HCT116 (cell line): ENCODE data around the gene TKTL1. TPM values are rescaled to one million over a fixed set of nuclear protein-coding genes. Genes with fewer than 3 reads are reported as not detected.

Experiments used
- ATAC-seq: fragments of 200-7000 bp; cut with Tn5 transposase; 2 replicates; pipeline ENCODE4 v1.9.1; 2020; ENCODE audit warnings: mild to moderate bottlenecking, moderate library complexity
- BruUV-seq: library from RNA; stranded (reverse); fragments of 400-500 nt; replicated peaks from 2 replicates; lab custom pipeline; 2021; lab: Mats Ljungman, UMichigan
- CTCF ChIA-PET: fragments of 300-600 bp; sonication (Branson Sonifier 250); formaldehyde crosslinking; loops from one replicate; lab custom pipeline; 2021; ENCODE audit warnings: antibody characterized with exemption; lab: Charles Lee
- POLR2A ChIA-PET: fragments of 300-600, 350-600 bp; sonication (Branson Sonifier 250); formaldehyde crosslinking; loops from one replicate; lab custom pipeline; 2021; ENCODE audit warnings: antibody characterized with exemption; lab: Charles Lee
- RAD21 ChIA-PET, 2 experiments: fragments of 300-600 bp; sonication (Branson Sonifier 250); formaldehyde crosslinking; loops; one replicate each; lab custom pipeline; 2023; ENCODE audit warnings: low total read pairs in 2 of 2; ENCODE audit not compliant: uncharacterized antibody in 2 of 2, unreplicated experiment in 2 of 2, low non-redundant PET in 1 of 2; lab: Charles Lee
- DNase-seq: peaks from one replicate; pipeline ENCODE4 v3.0.0-alpha.2; 2010; ENCODE audit warnings: low read depth, low spot score
- H2AFZ ChIP-seq: fragments of 200-600 bp; shearing (Covaris generic), sonication (generic); 2 replicates; pipeline ENCODE4 v1.6.1; 2017; ENCODE audit warnings: low read depth, mixed run types, mixed read lengths, antibody characterized with exemption, low read length; ENCODE audit not compliant: poor library complexity, severe bottlenecking
- H3K27ac ChIP-seq: 2 replicates; pipeline ENCODE4 v1.5.1; 2012; ENCODE audit warnings: low read depth, low read length
- H3K27me3 ChIP-seq: fragments of 200-600 bp; sonication (generic); 2 replicates; pipeline ENCODE4 v1.6.1; 2016; ENCODE audit warnings: mixed run types, low read length, mixed read lengths; ENCODE audit not compliant: insufficient read depth
- H3K36me3 ChIP-seq, 2 experiments: fragments of 200-500 bp in 1 of 2; fragments of 200-600 bp in 1 of 2; sonication (Bioruptor generic) in 1 of 2; sonication (generic) in 1 of 2; 2 replicates each; pipeline versions ENCODE4 v1.5.1 to v1.6.1; 2014 to 2016; ENCODE audit warnings: low read length in 2 of 2, inconsistent platforms in 1 of 2, mixed read lengths in 1 of 2, mixed run types in 1 of 2; ENCODE audit not compliant: insufficient read depth in 2 of 2, control insufficient read depth in 1 of 2
- H3K4me1 ChIP-seq, 2 experiments: fragments of 200-600 bp in 1 of 2; sonication (generic) in 1 of 2; 2 replicates each; pipeline versions ENCODE4 v1.5.1 to v1.6.1; 2012 to 2017; ENCODE audit warnings: low read length in 2 of 2, inconsistent platforms in 1 of 2, mild to moderate bottlenecking in 1 of 2, mixed read lengths in 1 of 2, mixed run types in 1 of 2, moderate library complexity in 1 of 2; ENCODE audit not compliant: insufficient read depth in 2 of 2, control insufficient read depth in 1 of 2
- H3K4me2 ChIP-seq: fragments of 200-600 bp; sonication (generic); 2 replicates; pipeline ENCODE4 v1.6.1; 2017; ENCODE audit warnings: mixed run types, low read length, mixed read lengths
- H3K4me3 ChIP-seq, 2 experiments: fragments of 200-600 bp in 1 of 2; sonication (generic) in 1 of 2; replicated peaks in 1 of 2; 2 replicates each; pipeline ENCODE4 v1.5.1; 2011 to 2016; ENCODE audit warnings: low read length in 2 of 2, control low read depth in 1 of 2, low read depth in 1 of 2, mild to moderate bottlenecking in 1 of 2, mixed read lengths in 1 of 2, mixed run types in 1 of 2
- H3K79me2 ChIP-seq: fragments of 200-600 bp; sonication (generic); 2 replicates; pipeline ENCODE4 v1.6.1; 2017; ENCODE audit warnings: mild to moderate bottlenecking, mixed run types, low read length, moderate library complexity, mixed read lengths; ENCODE audit not compliant: insufficient read depth
- H3K9ac ChIP-seq: fragments of 200-600 bp; sonication (generic); 2 replicates; pipeline ENCODE4 v1.6.1; 2016; ENCODE audit warnings: low read length, mixed read lengths
- H3K9me2 ChIP-seq: fragments of 200-600 bp; sonication (generic), shearing (Covaris generic); 2 replicates; pipeline ENCODE4 v1.6.1; 2017; ENCODE audit warnings: mixed run types, mild to moderate bottlenecking, moderate library complexity; ENCODE audit not compliant: insufficient read depth
- H3K9me3 ChIP-seq, 2 experiments: fragments of 200-500 bp in 1 of 2; fragments of 200-600 bp in 1 of 2; sonication (Bioruptor generic) in 1 of 2; sonication (generic) in 1 of 2; 2 replicates each; pipeline ENCODE4 v1.6.1; 2014 to 2017; ENCODE audit warnings: low read length in 2 of 2, mixed read lengths in 2 of 2, inconsistent platforms in 1 of 2, low read depth in 1 of 2, mild to moderate bottlenecking in 1 of 2, mixed run types in 1 of 2, moderate library complexity in 1 of 2; ENCODE audit not compliant: control insufficient read depth in 1 of 2, insufficient read depth in 1 of 2
- H4K20me1 ChIP-seq: fragments of 200-600 bp; sonication (generic), shearing (Covaris generic); 2 replicates; pipeline ENCODE4 v1.6.1; 2017; ENCODE audit warnings: mixed run types, mild to moderate bottlenecking, moderate library complexity; ENCODE audit not compliant: insufficient read depth
- ATF3 ChIP-seq: IDR thresholded peaks from 2 replicates; pipeline ENCODE4 v1.6.1; 2012
- JUND ChIP-seq: IDR thresholded peaks from 2 replicates; pipeline ENCODE4 v1.6.1; 2012
- MAX ChIP-seq: IDR thresholded peaks from 2 replicates; pipeline ENCODE4 v1.6.1; 2012
- POLR2A ChIP-seq: IDR thresholded peaks from 2 replicates; pipeline ENCODE4 v1.7.0; 2011; ENCODE audit warnings: borderline replicate concordance; ENCODE audit not compliant: insufficient read depth, insufficient read length; ENCODE audit errors: extremely low read depth
- POLR2AphosphoS5 ChIP-seq: IDR thresholded peaks from 2 replicates; pipeline ENCODE4 v1.6.1; 2011; ENCODE audit warnings: mild to moderate bottlenecking, low read depth, low read length, moderate library complexity
- RAD21 ChIP-seq: IDR thresholded peaks from 2 replicates; pipeline ENCODE4 v1.6.1; 2012; ENCODE audit warnings: low read depth, mild to moderate bottlenecking
- REST ChIP-seq: IDR thresholded peaks from 2 replicates; pipeline ENCODE4 v1.6.1; 2012; ENCODE audit warnings: low read depth
- SRF ChIP-seq: IDR thresholded peaks from 2 replicates; pipeline ENCODE4 v1.6.1; 2012; ENCODE audit warnings: low read depth
- YY1 ChIP-seq: IDR thresholded peaks from 2 replicates; pipeline ENCODE4 v1.6.1; 2011; ENCODE audit warnings: low read length, low read depth, moderate library complexity, mild to moderate bottlenecking; ENCODE audit not compliant: insufficient replicate concordance; ENCODE audit errors: extremely low read depth
- ZBTB33 ChIP-seq: IDR thresholded peaks from 2 replicates; pipeline ENCODE4 v1.6.1; 2011; ENCODE audit warnings: mild to moderate bottlenecking, low read length, moderate library complexity; ENCODE audit not compliant: insufficient replicate concordance; ENCODE audit errors: extremely low read depth
- ZNF274 ChIP-seq: fragments of 200-500 bp; sonication (Bioruptor generic); IDR thresholded peaks from 2 replicates; pipeline ENCODE4 v1.6.1; 2014; ENCODE audit warnings: mild to moderate bottlenecking, low read depth, low read length, inconsistent platforms
- intact Hi-C: fragments of 100-400 bp; cut with micrococcal nuclease; formaldehyde crosslinking; loops from 2 replicates; pipeline ENCODE4 v1.10.0; 2022
- total RNA-seq: library from RNA; stranded (reverse); gene quantifications from one replicate; pipeline ENCODE4 v1.2.1, GENCODE V29; 2021; ENCODE audit not compliant: unreplicated experiment

The TKTL1 gene
- total RNA-seq, 1 experiment from 2014 or later: 0.34 TPM

- no peaks in the 10 kb centered on the region for H3K9me3 ChIP-seq
- TF ChIP-seq POLR2A (no peak), MAX (no peak), RAD21 (no peak)
- 0 out of 4 replicates have a peak, but pooled peaks cover 0 to 4% of the 10 kb centered on the region in 2 experiments for H3K4me1 ChIP-seq
- H3K4me3 ChIP-seq: no peak overlapping the region
- no peaks in the 10 kb centered on the region for H3K36me3 ChIP-seq
- no peak overlapping the region for H3K4me2 ChIP-seq
- H2AFZ ChIP-seq: no peak overlapping the region
- DNase-seq: no peak
- H3K27ac ChIP-seq: no peak overlapping the region
- H3K79me2 ChIP-seq: no peaks in the 10 kb centered on the region
- RAD21 ChIA-PET: no interaction called here
- no peak overlapping the region for H3K9ac ChIP-seq
- POLR2A ChIA-PET: no interaction called here
- no peaks in the 10 kb centered on the region for H4K20me1 ChIP-seq
- intact Hi-C loops: no loop called here
- ATAC-seq: no peak
- no peaks in the 10 kb centered on the region for H3K9me2 ChIP-seq
- CTCF ChIA-PET: no interaction called here
- H3K27me3 ChIP-seq: no peaks in the 10 kb centered on the region
- no TSS peak for BruUV-seq
Measured at GRCh38 chrX:154304846-154305245, 9.3 kb downstream of the TKTL1 start.

- Histone ChIP-seq H3K9ac (no peak overlapping the region), H3K27me3 (no peaks in the 10 kb centered on the region), H3K4me3 (no peak overlapping the region), H3K4me1 (0 out of 4 replicates have a peak, but pooled peaks cover 0 to 4% of the 10 kb centered on the region in 2 experiments), H4K20me1 (no peaks in the 10 kb centered on the region), H3K4me2 (no peak overlapping the region), H3K27ac (no peak overlapping the region), H3K9me3 (no peaks in the 10 kb centered on the region), H3K36me3 (no peaks in the 10 kb centered on the region), H3K9me2 (no peaks in the 10 kb centered on the region), H2AFZ (no peak overlapping the region), H3K79me2 (no peaks in the 10 kb centered on the region)
- ChIA-PET CTCF (no interaction called here), RAD21 (no interaction called here), POLR2A (no interaction called here)
- BruUV-seq: no TSS peak
- intact Hi-C loops: no loop called here
- TF ChIP-seq ATF3: no peak
- no peak for TF ChIP-seq YY1
- no peak for TF ChIP-seq ZNF274
- TF ChIP-seq REST: no peak
- no peak for TF ChIP-seq JUND
- TF ChIP-seq POLR2AphosphoS5: no peak
- TF ChIP-seq SRF: no peak
- TF ChIP-seq ZBTB33: no peak
- ATAC-seq: no peak
- no peak for DNase-seq
Measured at GRCh38 chrX:154305541-154306205, 10.1 kb downstream of the TKTL1 start.
